ENCODE data around the gene GALNT8. TPM values are rescaled to one million over a fixed set of nuclear protein-coding genes. Genes with fewer than 3 reads are reported as not detected.
"Not testable (repeated sequence)": the region's sequence is repeated elsewhere in the genome, so short reads cannot be mapped to it uniquely, and the experiment has no call there.

GALNT8 gene
- total RNA-seq, 1 experiment from 2014 or later, result not detected

DNA sequence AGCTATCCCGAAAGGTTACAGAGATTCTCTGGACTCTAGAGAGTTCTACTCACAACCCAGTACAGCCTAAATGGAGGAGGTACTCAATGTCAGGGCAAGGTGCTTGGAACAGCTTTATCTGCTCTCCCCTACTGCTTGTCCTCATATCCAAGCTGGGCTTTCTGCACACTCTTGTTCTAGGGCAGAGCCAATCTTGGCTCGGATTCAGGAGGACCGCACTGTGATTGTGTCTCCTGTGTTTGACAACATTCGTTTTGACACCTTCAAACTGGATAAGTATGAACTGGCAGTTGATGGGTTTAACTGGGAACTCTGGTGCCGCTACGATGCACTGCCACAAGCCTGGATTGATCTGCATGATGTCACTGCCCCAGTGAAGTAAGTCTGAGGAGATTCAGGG is 25.0 kb downstream of the GALNT8 start:
- in situ Hi-C loops (cut with HindIII; ENCODE audit: low pct_unique_long_range_greater_than_20kb, low sequenced_read_pairs), result no loop called here
- CTCF ChIA-PET, result no interaction called here
- H3K27me3 ChIP-seq (ENCODE audit: control insufficient read depth, insufficient read depth, low read length), result no peaks in the 10 kb centered on the region

DNA sequence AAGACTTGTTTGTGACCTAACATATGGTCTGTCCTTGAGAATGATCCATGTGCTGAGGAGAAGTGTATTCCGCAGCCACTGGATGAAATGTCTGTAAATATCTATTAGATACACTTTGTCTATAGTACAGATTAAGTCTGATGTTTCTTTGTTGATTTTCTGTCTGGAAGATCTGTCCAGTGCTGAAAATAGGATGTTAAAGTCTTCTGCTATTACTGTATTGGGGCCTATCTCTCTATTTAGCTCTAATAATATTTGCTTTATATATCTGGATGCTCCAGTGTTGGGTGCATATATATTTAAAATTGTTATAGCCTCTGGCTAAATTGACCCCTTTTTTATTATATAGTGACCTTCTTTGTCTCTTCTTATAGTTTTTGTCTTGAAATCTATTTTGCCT is 31.5 kb downstream of the GALNT8 start:
- BruUV-seq (replicated peaks); H3K4me1 ChIP-seq (ENCODE audit: control insufficient read depth, insufficient read depth, low read length); H3K4me3 ChIP-seq (ENCODE audit: low read depth in 2 of 2, low read length in 2 of 2); intact Hi-C loops (cut with micrococcal nuclease; ENCODE audit: unreplicated experiment); H3K36me3 ChIP-seq (ENCODE audit: control insufficient read depth, insufficient read depth, low read length); DNase-seq (ENCODE audit: low read depth, low spot score); CTCF ChIA-PET; in situ Hi-C loops (cut with HindIII; ENCODE audit: low pct_unique_long_range_greater_than_20kb, low sequenced_read_pairs); H3K27me3 ChIP-seq (ENCODE audit: control insufficient read depth, insufficient read depth, low read length); ATAC-seq; H3K9me3 ChIP-seq (ENCODE audit: control insufficient read depth, insufficient read depth, low read depth, low read length); POLR2A ChIA-PET; H3K27ac ChIP-seq (ENCODE audit: low read length): not testable (repeated sequence)
- peak in 1 of 2 experiments; percentile 55; a peak in 2 of 4 replicates for TF ChIP-seq REST (IDR thresholded peaks at IDR 0.05; ENCODE audit: insufficient read depth in 1 of 2, low read depth in 2 of 2, low read length in 1 of 2)

More for the DNA sequence above, 25.0 kb downstream of the GALNT8 start:
- no TSS peak for BruUV-seq (replicated peaks)
- POLR2A ChIA-PET, result no interaction called here
- intact Hi-C loops (cut with micrococcal nuclease; ENCODE audit: unreplicated experiment), result no loop called here
- DNase-seq (ENCODE audit: low read depth, low spot score), result no peak
- Histone ChIP-seq H3K9me3 (ENCODE audit: control insufficient read depth, insufficient read depth, low read depth, low read length) (no peaks in the 10 kb centered on the region), H3K27ac (ENCODE audit: low read length) (no peak overlapping the region), H3K4me1 (ENCODE audit: control insufficient read depth, insufficient read depth, low read length) (no peaks in the 10 kb centered on the region), H3K4me3 (ENCODE audit: low read depth in 2 of 2, low read length in 2 of 2) (no peak overlapping the region), H3K36me3 (ENCODE audit: control insufficient read depth, insufficient read depth, low read length) (no peaks in the 10 kb centered on the region)
- TF ChIP-seq REST (IDR thresholded peaks at IDR 0.05; ENCODE audit: insufficient read depth in 1 of 2, low read depth in 2 of 2, low read length in 1 of 2), result no peak
- TF ChIP-seq TCF7L2 (IDR thresholded peaks at IDR 0.05; ENCODE audit: low read depth, low read length), result no peak
- no peak for TF ChIP-seq POLR2AphosphoS5 (IDR thresholded peaks at IDR 0.05; ENCODE audit: low read depth, low read length)
- no peak for TF ChIP-seq SIN3A (IDR thresholded peaks at IDR 0.05; ENCODE audit: borderline replicate concordance, insufficient read depth, low read depth, low read length)
- TF ChIP-seq CTCF (IDR thresholded peaks at IDR 0.05), result no peak
- no peak for ATAC-seq
